Activated T-cell treated with anti-CD3 and anti-CD28 coated beads, Interleukin-2, amount 50 U/mL, for 1 hour (primary cell): ENCODE data around the gene SLC25A13.
"Not testable (repeated sequence)": the region's sequence is repeated elsewhere in the genome, so short reads cannot be mapped to it uniquely, and the experiment has no call there.

ENCODE experiments used
- DNase-seq: peaks from one replicate; pipeline ENCODE4 v3.0.0-alpha.2; 2020

SLC25A13 gene

DNA sequence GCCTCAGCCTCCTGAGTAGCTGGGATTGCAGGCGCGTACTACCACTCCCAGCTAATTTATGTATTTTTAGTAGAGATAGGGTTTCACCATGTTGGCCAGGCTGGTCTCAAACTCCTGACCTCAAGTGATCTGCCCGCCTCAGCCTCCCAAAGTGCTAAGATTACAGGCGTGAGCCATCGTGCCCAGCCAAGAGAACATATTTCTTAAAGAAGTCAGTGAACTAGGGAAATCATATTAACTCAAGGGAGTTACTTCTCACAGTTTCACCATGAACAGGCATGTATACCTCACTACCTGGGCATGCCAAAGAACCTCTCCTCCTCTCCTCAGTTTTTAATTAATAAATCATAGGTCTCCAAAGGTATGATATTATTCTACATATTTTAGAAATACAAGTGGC lies 24.5 kb downstream of the SLC25A13 start:
- not testable (repeated sequence) for DNase-seq

DNA sequence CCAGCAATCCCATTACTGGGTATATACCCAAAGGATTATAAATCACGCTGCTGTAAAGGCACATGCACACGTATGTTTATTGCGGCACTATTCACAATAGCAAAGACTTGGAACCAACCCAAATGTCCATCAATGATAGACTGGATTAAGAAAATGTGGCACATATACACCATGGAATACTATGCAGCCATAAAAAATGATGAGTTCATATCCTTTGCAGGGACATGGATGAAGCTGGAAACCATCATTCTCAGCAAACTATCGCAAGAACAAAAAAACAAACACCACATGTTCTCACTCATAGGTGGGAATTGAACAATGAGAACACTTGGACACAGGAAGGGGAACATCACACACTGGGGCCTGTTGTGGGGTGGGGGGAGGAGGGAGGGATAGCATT lies 28.0 kb downstream of the SLC25A13 start:
- DNase-seq, result not testable (repeated sequence)

GRCh38 chr7:96287559-96287958 lies 34.3 kb downstream of the SLC25A13 start:
- no peak for DNase-seq

GRCh38 chr7:96287132-96287531 lies 34.8 kb downstream of the SLC25A13 start:
- no peak for DNase-seq

DNA sequence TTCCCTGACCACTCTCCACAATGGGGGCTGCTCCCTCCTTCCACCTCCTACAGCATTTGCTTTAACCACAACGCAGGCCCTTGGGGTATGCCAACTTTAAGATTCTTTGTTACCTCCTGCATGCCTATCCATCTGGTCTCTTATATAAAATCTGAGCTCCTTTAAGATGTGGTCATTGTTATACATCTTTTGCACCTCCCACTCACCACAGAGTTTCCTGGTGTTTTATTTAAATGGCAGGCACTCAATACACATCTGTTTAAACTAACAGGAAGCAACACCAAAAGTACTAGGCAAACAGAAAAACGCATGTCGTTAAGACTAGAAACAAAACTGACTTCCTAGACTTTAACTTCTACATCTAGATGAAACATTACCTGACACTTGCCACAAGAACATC lies 36.3 kb downstream of the SLC25A13 start:
- no peak for DNase-seq

DNA sequence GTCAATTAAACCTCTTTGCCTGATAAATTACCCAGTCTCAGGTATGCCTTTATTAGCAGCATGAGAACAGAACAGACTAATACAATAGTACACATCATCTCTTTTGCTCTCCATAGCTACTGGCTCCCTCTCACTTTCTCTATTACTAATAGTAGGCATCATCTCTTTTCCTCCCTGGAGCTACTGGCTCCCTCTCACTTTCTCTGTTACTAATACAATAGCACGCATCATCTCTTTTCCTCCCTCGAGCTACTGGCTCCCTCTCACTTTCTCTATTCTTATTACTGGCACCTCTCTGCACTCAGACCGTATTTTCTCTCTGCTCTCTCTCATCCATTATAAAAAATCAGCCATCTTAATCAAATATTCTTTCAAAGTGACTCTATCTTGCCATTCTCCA lies 37.1 kb downstream of the SLC25A13 start:
- DNase-seq, result no peak

- DNase-seq, result no peak
These were observed 37.7 kb downstream of the SLC25A13 start for GRCh38 chr7:96284240-96284639.

DNA sequence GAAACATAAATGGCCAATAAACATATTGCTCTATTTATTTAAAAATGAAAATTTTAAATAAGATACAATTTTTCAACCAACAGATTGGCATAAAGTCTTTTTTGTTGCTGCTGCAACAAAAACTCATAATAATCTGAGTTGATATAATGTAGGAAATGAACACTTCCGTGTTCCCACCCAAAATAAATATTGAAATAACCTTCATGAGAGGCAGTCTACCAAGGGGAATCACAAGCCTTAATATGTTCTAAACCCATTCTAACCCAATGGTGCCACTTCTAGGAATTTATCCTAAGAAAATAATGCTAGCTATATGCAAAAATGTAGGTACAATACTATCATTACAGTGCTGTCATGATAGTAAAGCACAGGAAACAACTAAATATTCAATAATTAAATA lies 39.1 kb downstream of the SLC25A13 start:
- no peak for DNase-seq

DNA sequence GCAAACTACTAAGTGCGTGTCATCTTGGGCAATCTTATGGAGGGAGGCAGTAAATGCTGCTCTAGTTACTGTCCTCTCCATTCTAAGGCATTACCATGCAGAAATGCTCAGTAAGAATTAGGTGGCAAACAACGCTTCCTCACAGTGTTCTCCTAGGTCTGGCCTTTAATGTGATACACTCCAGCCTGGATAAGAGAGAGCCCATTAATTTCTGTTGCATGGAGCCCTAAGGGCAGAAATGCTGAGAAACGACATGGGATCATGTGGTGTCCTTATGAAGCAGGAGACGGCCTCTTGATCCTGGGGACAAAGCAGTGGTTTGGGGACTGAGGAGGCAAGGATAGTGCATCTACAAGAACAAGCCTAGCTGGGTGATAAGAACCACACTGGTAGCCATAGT lies 44.0 kb downstream of the SLC25A13 start:
- DNase-seq, result no peak

DNA sequence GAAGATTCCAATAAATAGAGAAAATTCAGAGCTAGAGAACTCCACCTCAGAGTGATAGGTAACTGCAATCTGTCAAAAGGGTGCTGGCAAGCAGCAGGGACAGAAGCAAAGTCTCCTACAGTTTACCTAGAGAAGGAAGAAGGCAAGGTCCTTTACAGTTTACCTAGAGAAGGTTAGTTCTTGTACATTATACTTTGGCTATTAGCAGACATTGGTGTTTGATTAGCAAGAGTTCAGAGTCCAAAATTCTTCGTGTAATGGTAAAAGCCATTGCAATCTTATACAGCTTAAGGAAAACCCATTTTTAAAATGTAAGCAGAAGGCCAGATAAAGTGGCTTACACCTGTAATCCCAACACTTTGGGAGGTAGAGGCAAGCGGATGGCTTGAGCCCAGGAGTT lies 45.9 kb downstream of the SLC25A13 start:
- DNase-seq, result no peak

DNA sequence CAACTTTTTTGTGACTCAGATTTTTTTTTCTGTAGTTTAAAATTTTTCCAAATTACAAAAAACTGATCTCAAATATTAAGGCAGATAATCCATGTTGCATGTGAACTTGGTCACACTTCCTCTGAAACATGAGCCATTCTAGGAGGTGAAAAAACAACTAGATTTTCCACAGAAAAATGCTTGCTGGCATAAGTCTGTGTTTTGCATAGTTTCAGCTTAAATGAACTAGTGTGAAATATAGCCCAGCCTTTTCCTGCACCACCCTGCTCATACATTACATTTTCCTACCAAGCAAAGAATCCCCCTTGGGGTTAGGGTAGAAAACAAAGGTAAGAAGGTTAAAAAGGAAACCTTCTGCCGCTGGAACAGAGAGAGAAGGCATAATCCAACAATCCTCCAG lies 48.2 kb downstream of the SLC25A13 start:
- DNase-seq, result no peak

DNA sequence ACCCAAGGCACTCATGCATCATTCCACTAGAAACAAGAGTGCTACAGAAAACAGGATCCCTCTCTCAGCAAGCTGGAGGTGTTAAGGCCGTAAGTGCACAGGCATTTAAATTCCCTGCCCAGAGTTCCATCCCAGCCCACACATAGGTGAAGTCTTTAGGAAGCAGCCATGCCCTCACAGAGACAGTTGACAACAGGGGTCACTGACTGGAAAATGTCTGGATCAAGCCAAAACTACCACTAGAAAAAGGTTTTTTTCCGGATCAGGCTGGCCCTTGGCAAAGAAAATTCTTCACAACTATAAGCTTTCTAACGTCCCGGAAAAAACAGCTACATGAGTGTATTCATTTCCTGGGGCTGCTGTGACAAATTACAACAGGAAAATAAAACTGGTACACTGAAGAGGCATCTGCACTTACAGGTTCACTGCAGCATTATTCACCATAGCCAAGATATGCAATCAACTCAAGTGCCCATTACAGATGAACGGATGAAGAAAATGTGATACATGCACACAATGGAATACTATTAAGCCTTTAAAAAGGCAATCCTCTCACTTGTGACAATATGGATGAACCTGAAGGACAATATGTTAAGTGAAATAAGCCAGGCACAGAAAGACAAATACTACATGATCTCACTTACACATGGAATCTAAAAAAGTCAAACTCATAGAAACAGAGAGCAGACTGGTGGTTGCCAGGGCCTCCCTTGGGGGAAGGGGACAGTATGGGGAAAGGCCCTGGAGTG lies 52.5 kb downstream of the SLC25A13 start:
- DNase-seq, result no peak

DNA sequence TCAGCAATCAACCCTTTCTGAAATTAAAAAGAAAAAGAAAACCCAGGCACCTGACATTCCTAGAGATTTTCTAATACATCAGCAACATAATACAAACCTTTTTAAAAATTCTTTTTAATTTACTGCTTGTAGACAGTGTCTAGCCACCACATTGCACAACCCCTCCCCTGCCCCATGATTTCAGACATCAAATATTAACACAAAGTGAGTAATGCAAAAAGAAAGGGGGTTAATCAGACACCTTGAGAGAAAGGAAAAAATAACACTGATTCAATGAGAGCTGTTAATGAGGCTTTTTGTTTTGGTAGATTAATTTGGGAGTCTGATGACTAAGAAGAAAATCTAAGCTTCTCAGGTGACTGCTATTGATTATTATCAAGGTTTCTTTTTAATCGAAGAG lies 55.3 kb downstream of the SLC25A13 start:
- DNase-seq, result no peak

- no peak for DNase-seq
These were observed 55.9 kb downstream of the SLC25A13 start for GRCh38 chr7:96266015-96266414.

- DNase-seq, result no peak
These were observed 67.9 kb downstream of the SLC25A13 start for GRCh38 chr7:96253964-96254363.

GRCh38 chr7:96253441-96253840 lies 68.5 kb downstream of the SLC25A13 start:
- no peak for DNase-seq

DNA sequence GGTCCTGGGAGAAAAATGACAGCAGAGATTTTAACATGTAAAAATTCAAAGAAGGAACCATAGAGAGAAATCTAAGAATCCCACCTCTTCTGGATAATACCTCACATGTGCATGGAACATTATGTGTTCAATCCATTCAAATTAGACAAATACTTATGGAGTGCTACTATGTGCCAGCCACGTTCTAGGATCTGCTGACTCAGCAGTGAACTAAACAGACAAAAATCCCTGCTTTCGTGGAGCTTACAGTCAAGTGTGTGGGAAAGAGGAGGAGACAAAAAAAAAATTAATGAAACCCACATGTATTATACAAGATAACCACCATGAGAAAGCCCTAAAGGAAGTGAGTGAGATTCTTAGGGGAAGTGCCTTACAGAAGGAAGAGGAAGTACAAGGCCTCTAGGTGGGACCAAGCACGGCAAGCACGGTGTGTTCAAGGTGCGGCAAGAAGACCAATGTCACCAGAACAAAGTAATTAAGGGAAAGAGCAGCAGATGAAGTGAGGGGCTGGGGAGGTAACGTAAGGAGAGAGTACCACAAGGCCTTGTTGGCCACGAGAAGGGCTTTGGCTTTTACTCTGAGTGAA lies 71.0 kb downstream of the SLC25A13 start:
- DNase-seq, result no peak

GRCh38 chr7:96248405-96248804 lies 73.5 kb downstream of the SLC25A13 start:
- no peak for DNase-seq

GRCh38 chr7:96246919-96247318 lies 75.0 kb downstream of the SLC25A13 start:
- no peak for DNase-seq

DNA sequence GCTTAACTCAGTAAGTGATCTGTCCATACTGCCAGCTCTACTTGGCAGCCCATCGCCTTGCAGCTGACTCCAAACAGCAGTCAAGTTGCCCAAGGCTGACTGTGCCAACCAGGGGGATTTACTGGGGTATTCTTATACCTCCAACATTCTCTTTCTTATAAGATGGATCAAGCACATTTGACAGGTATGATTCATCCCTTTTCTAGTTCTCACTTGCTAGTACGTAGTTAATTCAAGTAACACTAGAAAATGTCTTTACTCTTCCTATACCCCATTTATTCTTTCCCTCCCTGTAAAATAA lies 77.0 kb downstream of the SLC25A13 start:
- no peak for DNase-seq

- no peak for DNase-seq
These were observed 77.5 kb downstream of the SLC25A13 start for GRCh38 chr7:96244244-96244991.

GRCh38 chr7:96243241-96243640 lies 78.7 kb downstream of the SLC25A13 start:
- DNase-seq, result no peak

GRCh38 chr7:96241855-96242254 lies 80.0 kb downstream of the SLC25A13 start:
- DNase-seq, result no peak

- DNase-seq, result no peak
These were observed 82.7 kb downstream of the SLC25A13 start for GRCh38 chr7:96238976-96239766.
